SK-N-SH (cell line): ENCODE results near the gene JOSD1. TPM values are rescaled to one million over a fixed set of nuclear protein-coding genes. Genes with fewer than 3 reads are reported as not detected.

Experiments
- CTCF ChIA-PET: fragments of 300-600, 350-600 bp; formaldehyde crosslinking; extraction: SDS; loops from one replicate; lab custom pipeline; 2021; lab: Yijun Ruan, JAX
- POLR2A ChIA-PET: fragments of 350-600 bp; sonication (Branson Sonifier 250); formaldehyde crosslinking; extraction: SDS; loops from one replicate; lab custom pipeline; 2020; ENCODE audit warnings: antibody characterized with exemption, inconsistent platforms; lab: Yijun Ruan, JAX
- DNase-seq: peaks from one replicate; pipeline ENCODE4 v3.0.0; 2012
- H2AFZ ChIP-seq: fragments of 200-600 bp; sonication (generic); 2 replicates; pipeline ENCODE4 v1.8.1; 2016; ENCODE audit warnings: antibody characterized with exemption, mild to moderate bottlenecking, low read depth
- H3F3A ChIP-seq: fragments of 200-600 bp; sonication (generic); replicated peaks from 2 replicates; pipeline ENCODE3; 2016; ENCODE audit warnings: antibody characterized with exemption, mild to moderate bottlenecking; ENCODE audit not compliant: insufficient read depth
- H3K27ac ChIP-seq, 2 experiments: fragments of 200-500 bp in 1 of 2; fragments of 200-600 bp in 1 of 2; sonication (Bioruptor generic) in 1 of 2; sonication (generic), shearing (Covaris generic) in 1 of 2; 2 replicates each; pipeline versions ENCODE4 v1.5.1 to v1.6.1; 2014 to 2016; ENCODE audit warnings: low read depth in 2 of 2, inconsistent platforms in 1 of 2, low read length in 1 of 2, mild to moderate bottlenecking in 1 of 2, mixed read lengths in 1 of 2
- H3K27me3 ChIP-seq: fragments of 200-600 bp; sonication (generic), shearing (Covaris generic); 2 replicates; pipeline ENCODE4 v1.6.1; 2016; ENCODE audit warnings: mixed run types; ENCODE audit not compliant: insufficient read depth
- H3K36me3 ChIP-seq, 2 experiments: fragments of 200-500 bp in 1 of 2; fragments of 200-600 bp in 1 of 2; sonication (Bioruptor generic) in 1 of 2; sonication (generic) in 1 of 2; replicated peaks in 1 of 2; 2 replicates each; pipeline versions ENCODE3 to v1.5.1; 2014 to 2016; ENCODE audit warnings: low read length in 1 of 2, mild to moderate bottlenecking in 1 of 2; ENCODE audit not compliant: insufficient read depth in 2 of 2, control insufficient read depth in 1 of 2
- H3K4me1 ChIP-seq, 2 experiments: fragments of 200-500 bp in 1 of 2; fragments of 200-600 bp in 1 of 2; sonication (Bioruptor generic) in 1 of 2; sonication (generic), shearing (Covaris generic) in 1 of 2; 2 replicates each; pipeline versions ENCODE4 v1.5.1 to v1.6.1; 2014 to 2016; ENCODE audit warnings: low read depth in 1 of 2, low read length in 1 of 2, mixed run types in 1 of 2; ENCODE audit not compliant: insufficient read depth in 2 of 2, control insufficient read depth in 1 of 2
- H3K4me2 ChIP-seq: fragments of 200-600 bp; sonication (generic), shearing (Covaris generic); 2 replicates; pipeline ENCODE4 v1.6.1; 2017; ENCODE audit warnings: mixed run types
- H3K4me3 ChIP-seq, 2 experiments: fragments of 200-500 bp in 1 of 2; fragments of 200-600 bp in 1 of 2; sonication (Bioruptor generic) in 1 of 2; sonication (generic), shearing (Covaris generic) in 1 of 2; 2 replicates each; pipeline versions ENCODE4 v1.5.1 to v1.8.1; 2014 to 2016; ENCODE audit warnings: low read depth in 2 of 2, inconsistent platforms in 1 of 2, low read length in 1 of 2, mild to moderate bottlenecking in 1 of 2, mixed read lengths in 1 of 2, moderate library complexity in 1 of 2
- H3K79me2 ChIP-seq: fragments of 200-600 bp; sonication (generic); 2 replicates; pipeline ENCODE4 v1.8.1; 2017; ENCODE audit warnings: mild to moderate bottlenecking; ENCODE audit not compliant: insufficient read depth
- H3K9ac ChIP-seq: fragments of 200-600 bp; sonication (generic); 2 replicates; pipeline ENCODE4 v1.6.1; 2017; ENCODE audit warnings: mixed run types
- H3K9me2 ChIP-seq: fragments of 200-600 bp; sonication (generic); 2 replicates; pipeline ENCODE4 v1.6.1; 2017; ENCODE audit warnings: mixed run types
- H3K9me3 ChIP-seq: fragments of 200-600 bp; sonication (generic); 2 replicates; pipeline ENCODE4 v1.6.1; 2017; ENCODE audit warnings: mixed run types, mild to moderate bottlenecking, moderate library complexity
- H4K20me1 ChIP-seq: fragments of 200-600 bp; sonication (generic); 2 replicates; pipeline ENCODE4 v1.6.1; 2017; ENCODE audit warnings: mild to moderate bottlenecking, mixed run types; ENCODE audit not compliant: insufficient read depth
- CTCF ChIP-seq: fragments of 200-600 bp; sonication (generic); IDR thresholded peaks from 2 replicates; pipeline ENCODE4 v1.6.1; 2017; ENCODE audit warnings: antibody characterized with exemption, mild to moderate bottlenecking, moderate library complexity
- ELF1 ChIP-seq: IDR thresholded peaks from 2 replicates; pipeline ENCODE4 v1.4.0; 2012
- FOXM1 ChIP-seq: IDR thresholded peaks from 2 replicates; pipeline ENCODE4 v1.4.0; 2012; ENCODE audit warnings: low read depth, mild to moderate bottlenecking
- GATA2 ChIP-seq: sonication (generic); formaldehyde crosslinking; IDR thresholded peaks from 2 replicates; pipeline ENCODE4 v1.5.0; 2020; ENCODE audit warnings: mild to moderate bottlenecking, missing genetic modification reagents
- IRF3 ChIP-seq: fragments of 150-350 bp; IDR thresholded peaks from 2 replicates; pipeline ENCODE4 v1.6.1; 2016; ENCODE audit warnings: mild to moderate bottlenecking, low read depth, low read length
- MEF2A ChIP-seq: IDR thresholded peaks from 2 replicates; pipeline ENCODE4 v1.4.0; 2012; ENCODE audit warnings: low read depth, borderline replicate concordance
- NFIC ChIP-seq: IDR thresholded peaks from 2 replicates; pipeline ENCODE4 v1.4.0; 2012; ENCODE audit warnings: borderline replicate concordance
- NRF1 ChIP-seq: IDR thresholded peaks from 2 replicates; pipeline ENCODE4 v1.6.1; 2012; ENCODE audit warnings: low read depth, mild to moderate bottlenecking, low read length
- PBX3 ChIP-seq: IDR thresholded peaks from 2 replicates; pipeline ENCODE4; 2012
- POLR2AphosphoS5 ChIP-seq: IDR thresholded peaks from 2 replicates; pipeline ENCODE4 v1.6.1; 2012; ENCODE audit warnings: low read depth, low read length
- RAD21 ChIP-seq: IDR thresholded peaks from 2 replicates; pipeline ENCODE4 v1.6.1; 2012; ENCODE audit warnings: mild to moderate bottlenecking, low read length
- REST ChIP-seq: IDR thresholded peaks from 2 replicates; pipeline ENCODE4 v1.6.1; 2012; ENCODE audit warnings: mild to moderate bottlenecking, low read depth, low read length, moderate library complexity
- RFX5 ChIP-seq: IDR thresholded peaks from 2 replicates; pipeline ENCODE4 v1.6.1; 2012; ENCODE audit warnings: mild to moderate bottlenecking, improper control_type of control experiment, low read length
- SIN3A ChIP-seq: IDR thresholded peaks from 2 replicates; pipeline ENCODE4 v1.6.1; 2012; ENCODE audit warnings: low read depth, mild to moderate bottlenecking, low read length, moderate library complexity, borderline replicate concordance
- SMC3 ChIP-seq: IDR thresholded peaks from 2 replicates; pipeline ENCODE4 v1.6.1; 2012; ENCODE audit warnings: low read depth, low read length, improper control_type of control experiment
- USF2 ChIP-seq: fragments of 150-350 bp; IDR thresholded peaks from 2 replicates; pipeline ENCODE4 v1.6.1; 2017; ENCODE audit warnings: antibody characterized with exemption, low read length, low read depth, borderline replicate concordance
- YY1 ChIP-seq: IDR thresholded peaks from 2 replicates; pipeline ENCODE4 v1.4.0; 2012; ENCODE audit warnings: low read depth, mild to moderate bottlenecking
- ZBTB33 ChIP-seq: IDR thresholded peaks from 2 replicates; pipeline ENCODE4 v1.4.0; 2012; ENCODE audit warnings: low read depth, borderline replicate concordance
- WGBS: methylation state at CpG from one replicate; pipeline ENCODE4 v1.1.6; 2017; ENCODE audit warnings: low lambda C conversion rate; 5-methylcytosine and 5-hydroxymethylcytosine counted together
- polyA plus RNA-seq, 3 experiments: library from polyadenylated mRNA; depleted of rRNA; stranded (reverse); fragments of >200 nt; gene quantifications; 2 replicates each; pipeline ENCODE4 v1.2.3, GENCODE V29; 2012

JOSD1 gene
- polyA plus RNA-seq, 1 of the 3 experiments (the other 2 are of a cell fraction), result 17.8 TPM

GRCh38 chr22:38721551-38721950 lies 20.8 kb upstream of the JOSD1 start:
- Histone ChIP-seq H2AFZ (no peak overlapping the region), H3K4me3 (no peak overlapping the region), H3K4me1 (no peaks in the 10 kb centered on the region), H4K20me1 (no peaks in the 10 kb centered on the region), H3K27ac (no peak overlapping the region), H3K36me3 (peaks cover 0 to 15% of the 10 kb centered on the region in 2 experiments), H3K79me2 (no peaks in the 10 kb centered on the region), H3K4me2 (no peak overlapping the region), H3K9me2 (no peaks in the 10 kb centered on the region), H3K9ac (no peak overlapping the region), H3F3A (peaks cover 6% of the 10 kb centered on the region), H3K27me3 (no peaks in the 10 kb centered on the region), H3K9me3 (no peaks in the 10 kb centered on the region)
- DNase-seq, result no peak
- ChIA-PET CTCF (interaction anchor here (4.7 kb wide), 1 partner anchor 11 kb away, joined by 15 read pairs; no protein-coding TSS in a partner anchor), POLR2A (no interaction called here)
- WGBS, result 92% methylated on average over 7 of the region's 7 CpGs
- TF ChIP-seq FOXM1 (no peak), GATA2 (no peak), POLR2AphosphoS5 (no peak), USF2 (no peak), RAD21 (no peak), MEF2A (no peak), PBX3 (no peak), ZBTB33 (no peak), SMC3 (no peak), CTCF (no peak), RFX5 (no peak), ELF1 (no peak), NRF1 (no peak), REST (no peak), NFIC (no peak), IRF3 (no peak), YY1 (no peak), SIN3A (no peak)
